Measurements from ENCODE around the gene ABCC4.
A peak's percentile ranks its signal among the peaks of the same experiment; 100 is the strongest.

GRCh38 chr13:95140502-95140901 lies 160.7 kb downstream of the ABCC4 start:
- no peak for TF ChIP-seq FOXK2 (IDR thresholded peaks at IDR 0.05)
- no peak for TF ChIP-seq TARDBP (IDR thresholded peaks at IDR 0.05)
- TF ChIP-seq BHLHE40 (IDR thresholded peaks at IDR 0.05; ENCODE audit: borderline replicate concordance), result no peak
- no peak for TF ChIP-seq SUZ12 (IDR thresholded peaks at IDR 0.05)
- peak; percentile 27; the same call in 1 of the 2 replicates for TF ChIP-seq PKNOX1 (IDR thresholded peaks at IDR 0.05)
- no peak for TF ChIP-seq SP1 (IDR thresholded peaks at IDR 0.05)
- TF ChIP-seq FOXA1 (IDR thresholded peaks at IDR 0.05), result no peak
- no peak for TF ChIP-seq FOXM1 (IDR thresholded peaks at IDR 0.05; ENCODE audit: borderline replicate concordance)
- no peak for TF ChIP-seq NFRKB (IDR thresholded peaks at IDR 0.05)
- no peak for TF ChIP-seq L3MBTL2 (conservative IDR thresholded peaks at IDR 0.05)
- no peak for TF ChIP-seq ARNT (IDR thresholded peaks at IDR 0.05)

All from HEK293T (cell line).